Measurements from ENCODE around the gene MIOX. TPM values are rescaled to one million over a fixed set of nuclear protein-coding genes. Genes with fewer than 3 reads are reported as not detected.

MIOX gene
- total and polyA plus RNA-seq, 2 experiments from 2014 or later: not detected

GRCh38 chr22:50479721-50480120, 6.9 kb upstream of the MIOX start:
- Mint-ChIP-seq H3K36me3 (ENCODE audit: low read depth) (0 out of 3 replicates have a peak, but pooled peaks cover 3% of the 10 kb centered on the region), H3K27ac (no peak overlapping the region), H3K27me3 (ENCODE audit: insufficient read depth, low read depth, poor library complexity) (peaks cover 37% of the 10 kb centered on the region), H3K4me3 (peak overlapping the region; percentile 62; the same call in 2 of the 3 replicates), H3K9me3 (no peaks in the 10 kb centered on the region; the same call in 2 of the 3 replicates), H3K4me1 (peaks cover 12% of the 10 kb centered on the region; the same call in 2 of the 3 replicates)
- Histone ChIP-seq H3K4me2 (no peak overlapping the region), H3K36me3 (ENCODE audit: insufficient read depth) (no peaks in the 10 kb centered on the region), H3F3A (replicated peaks; ENCODE audit: low read depth) (no peaks in the 10 kb centered on the region), H3K4me3 (no peak overlapping the region), H3K9me2 (ENCODE audit: insufficient read depth) (no peaks in the 10 kb centered on the region), H3K79me2 (replicated peaks; ENCODE audit: insufficient read depth) (no peaks in the 10 kb centered on the region), H2AFZ (no peak overlapping the region), H3K4me1 (ENCODE audit: insufficient read depth) (peaks cover 5% of the 10 kb centered on the region), H4K20me1 (replicated peaks; ENCODE audit: insufficient read depth) (no peaks in the 10 kb centered on the region), H3K27me3 (ENCODE audit: insufficient read depth) (peaks cover 23% of the 10 kb centered on the region), H3K27ac (ENCODE audit: low read depth) (no peak overlapping the region)
- no peak for ATAC-seq
- TF ChIP-seq REST (IDR thresholded peaks at IDR 0.05; ENCODE audit: unreplicated experiment) (no peak), CREB1 (CRISPR knock-in tag; IDR thresholded peaks at IDR 0.05; ENCODE audit: low read depth) (no peak)
- no peak for DNase-seq (ENCODE audit: low spot score)

DNA sequence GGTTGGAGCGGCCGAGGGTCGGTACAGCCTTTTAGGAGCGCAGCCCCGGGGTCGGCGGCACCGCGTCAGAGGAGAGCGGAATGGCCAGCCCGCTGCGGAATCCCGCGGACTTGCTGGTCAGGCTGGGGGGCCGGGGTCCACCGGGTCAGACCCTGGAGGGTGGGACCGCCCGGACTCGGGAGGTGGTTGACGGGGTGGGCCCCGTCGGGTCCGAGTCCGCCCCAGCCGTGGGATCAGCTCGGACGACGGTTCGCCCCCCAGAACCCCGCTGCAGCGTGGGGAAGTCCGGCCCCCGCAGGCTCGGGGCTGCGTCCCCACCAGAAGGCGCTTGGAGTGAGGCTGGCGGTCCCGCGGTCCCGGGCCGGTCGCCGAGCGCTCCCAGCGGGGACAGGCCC, 5.6 kb upstream of the MIOX start:
- no peaks in the 10 kb centered on the region for H3K9me2 ChIP-seq (ENCODE audit: insufficient read depth)
- H4K20me1 ChIP-seq (replicated peaks; ENCODE audit: insufficient read depth): no peaks in the 10 kb centered on the region
- peak overlapping the region; percentile 99 for H2AFZ ChIP-seq
- H3K4me3 Mint-ChIP-seq: peak overlapping the region; percentile 75
- peak overlapping the region; percentile 79 for H3K4me3 ChIP-seq
- TF ChIP-seq, protein P1, sequence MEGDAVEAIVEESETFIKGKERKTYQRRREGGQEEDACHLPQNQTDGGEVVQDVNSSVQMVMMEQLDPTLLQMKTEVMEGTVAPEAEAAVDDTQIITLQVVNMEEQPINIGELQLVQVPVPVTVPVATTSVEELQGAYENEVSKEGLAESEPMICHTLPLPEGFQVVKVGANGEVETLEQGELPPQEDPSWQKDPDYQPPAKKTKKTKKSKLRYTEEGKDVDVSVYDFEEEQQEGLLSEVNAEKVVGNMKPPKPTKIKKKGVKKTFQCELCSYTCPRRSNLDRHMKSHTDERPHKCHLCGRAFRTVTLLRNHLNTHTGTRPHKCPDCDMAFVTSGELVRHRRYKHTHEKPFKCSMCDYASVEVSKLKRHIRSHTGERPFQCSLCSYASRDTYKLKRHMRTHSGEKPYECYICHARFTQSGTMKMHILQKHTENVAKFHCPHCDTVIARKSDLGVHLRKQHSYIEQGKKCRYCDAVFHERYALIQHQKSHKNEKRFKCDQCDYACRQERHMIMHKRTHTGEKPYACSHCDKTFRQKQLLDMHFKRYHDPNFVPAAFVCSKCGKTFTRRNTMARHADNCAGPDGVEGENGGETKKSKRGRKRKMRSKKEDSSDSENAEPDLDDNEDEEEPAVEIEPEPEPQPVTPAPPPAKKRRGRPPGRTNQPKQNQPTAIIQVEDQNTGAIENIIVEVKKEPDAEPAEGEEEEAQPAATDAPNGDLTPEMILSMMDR (conservative IDR thresholded peaks at IDR 0.05; ENCODE audit: low read depth in 2 of 2): no peak
- peak; percentile 44 for TF ChIP-seq EZH2 (IDR thresholded peaks at IDR 0.05; ENCODE audit: low read depth, unreplicated experiment)
- peak; percentile 57 for DNase-seq (ENCODE audit: low spot score)
- H3K9me3 Mint-ChIP-seq: no peaks in the 10 kb centered on the region; the same call in 2 of the 3 replicates
- H3K27ac ChIP-seq (ENCODE audit: low read depth): no peak overlapping the region
- H3K4me1 Mint-ChIP-seq: peaks cover 10% of the 10 kb centered on the region; the same call in 2 of the 3 replicates
- no peaks in the 10 kb centered on the region for H3K79me2 ChIP-seq (replicated peaks; ENCODE audit: insufficient read depth)
- no peaks in the 10 kb centered on the region for H3K4me1 ChIP-seq (ENCODE audit: insufficient read depth)
- no peaks in the 10 kb centered on the region for H3K36me3 ChIP-seq (ENCODE audit: insufficient read depth)
- peaks cover 36% of the 10 kb centered on the region for H3K27me3 Mint-ChIP-seq (ENCODE audit: insufficient read depth, low read depth, poor library complexity)
- 0 out of 3 replicates have a peak, but pooled peaks cover 3% of the 10 kb centered on the region for H3K36me3 Mint-ChIP-seq (ENCODE audit: low read depth)
- no peak overlapping the region for H3K27ac Mint-ChIP-seq
- peak; percentile 16 for ATAC-seq
- peaks cover 23% of the 10 kb centered on the region for H3K27me3 ChIP-seq (ENCODE audit: insufficient read depth)
- H3F3A ChIP-seq (replicated peaks; ENCODE audit: low read depth): no peaks in the 10 kb centered on the region
- peak overlapping the region; percentile 87 for H3K4me2 ChIP-seq
